Liver (tissue), 3 donors: ENCODE data around the gene RPS19BP1.

Experiments used
- FOXA1 ChIP-seq: IDR thresholded peaks from 2 replicates; pipeline ENCODE4 v1.6.1; 2016; ENCODE audit warnings: antibody characterized with exemption
- GABPA ChIP-seq, 2 donors: IDR thresholded peaks in 1 of 2; conservative IDR thresholded peaks in 1 of 2; 2 replicates each; pipeline ENCODE4 v1.6.1; 2016; ENCODE audit warnings: antibody characterized with exemption in 2 of 2, mild to moderate bottlenecking in 1 of 2, moderate library complexity in 1 of 2
- NR2F2 ChIP-seq: IDR thresholded peaks from 2 replicates; pipeline ENCODE4 v1.6.1; 2016; ENCODE audit warnings: antibody characterized with exemption
- RAD21 ChIP-seq, 2 donors: IDR thresholded peaks; 2 replicates each; pipeline ENCODE4 v1.6.1; 2016; ENCODE audit warnings: antibody characterized with exemption in 2 of 2, mild to moderate bottlenecking in 2 of 2
- RXRA ChIP-seq, 2 donors: IDR thresholded peaks; 2 replicates each; pipeline ENCODE4 v1.6.1; 2017 to 2018; ENCODE audit warnings: antibody characterized with exemption in 2 of 2, mild to moderate bottlenecking in 1 of 2
- SP1 ChIP-seq: IDR thresholded peaks from 2 replicates; pipeline ENCODE4 v1.6.1; 2018; ENCODE audit warnings: antibody characterized with exemption, mild to moderate bottlenecking
- TAF1 ChIP-seq: conservative IDR thresholded peaks from 2 replicates; pipeline ENCODE4 v1.6.1; 2016; ENCODE audit warnings: antibody characterized with exemption, mild to moderate bottlenecking
- YY1 ChIP-seq: IDR thresholded peaks from 2 replicates; pipeline ENCODE4 v1.6.1; 2016; ENCODE audit warnings: antibody characterized with exemption, mild to moderate bottlenecking
- TF ChIP-seq, protein P1 (sequence below): fragments of 150-350 bp; IDR thresholded peaks from 2 replicates; pipeline ENCODE4 v1.5.1; 2017; ENCODE audit warnings: improper control_type of control experiment, low read depth, low read length; ENCODE audit not compliant: missing input control
- TF ChIP-seq, protein P2 (sequence below): IDR thresholded peaks from 2 replicates; pipeline ENCODE4 v1.6.1; 2016; ENCODE audit warnings: antibody characterized with exemption, mild to moderate bottlenecking
- donor health status: healthy.
- donor health status: healthy.

DNA sequence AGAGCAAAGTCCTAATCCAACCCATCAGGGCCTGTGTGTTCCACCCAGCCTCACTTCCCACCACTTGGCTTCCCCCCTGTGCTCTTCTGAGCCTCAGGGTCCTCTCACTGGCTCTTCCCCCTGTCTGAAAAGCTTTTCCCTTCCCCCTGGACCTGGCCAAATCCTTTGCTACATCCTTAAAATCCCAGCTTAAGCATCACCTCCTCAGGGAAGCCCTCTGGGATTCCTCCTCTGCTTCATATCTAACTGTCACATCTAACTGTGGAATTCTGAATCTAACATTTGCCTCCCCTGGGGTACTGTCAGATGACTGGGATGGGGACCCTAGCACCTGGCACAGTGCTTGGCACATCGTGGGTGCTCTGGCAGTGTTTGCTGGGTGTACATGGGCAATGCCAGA is 39.0 kb upstream of the RPS19BP1 start:
- TF ChIP-seq, protein P1, sequence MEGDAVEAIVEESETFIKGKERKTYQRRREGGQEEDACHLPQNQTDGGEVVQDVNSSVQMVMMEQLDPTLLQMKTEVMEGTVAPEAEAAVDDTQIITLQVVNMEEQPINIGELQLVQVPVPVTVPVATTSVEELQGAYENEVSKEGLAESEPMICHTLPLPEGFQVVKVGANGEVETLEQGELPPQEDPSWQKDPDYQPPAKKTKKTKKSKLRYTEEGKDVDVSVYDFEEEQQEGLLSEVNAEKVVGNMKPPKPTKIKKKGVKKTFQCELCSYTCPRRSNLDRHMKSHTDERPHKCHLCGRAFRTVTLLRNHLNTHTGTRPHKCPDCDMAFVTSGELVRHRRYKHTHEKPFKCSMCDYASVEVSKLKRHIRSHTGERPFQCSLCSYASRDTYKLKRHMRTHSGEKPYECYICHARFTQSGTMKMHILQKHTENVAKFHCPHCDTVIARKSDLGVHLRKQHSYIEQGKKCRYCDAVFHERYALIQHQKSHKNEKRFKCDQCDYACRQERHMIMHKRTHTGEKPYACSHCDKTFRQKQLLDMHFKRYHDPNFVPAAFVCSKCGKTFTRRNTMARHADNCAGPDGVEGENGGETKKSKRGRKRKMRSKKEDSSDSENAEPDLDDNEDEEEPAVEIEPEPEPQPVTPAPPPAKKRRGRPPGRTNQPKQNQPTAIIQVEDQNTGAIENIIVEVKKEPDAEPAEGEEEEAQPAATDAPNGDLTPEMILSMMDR = no peak
- TF ChIP-seq RAD21 (IDR thresholded peaks at IDR 0.05) (no peak), GABPA (IDR thresholded peaks at IDR 0.05 in 1 of 2, conservative IDR thresholded peaks at IDR 0.05 in 1 of 2) (no peak), SP1 (no peak), TAF1 (no peak), YY1 (no peak), NR2F2 (no peak), FOXA1 (no peak), RXRA (IDR thresholded peaks at IDR 0.05) (no peak)
- TF ChIP-seq, protein P2, sequence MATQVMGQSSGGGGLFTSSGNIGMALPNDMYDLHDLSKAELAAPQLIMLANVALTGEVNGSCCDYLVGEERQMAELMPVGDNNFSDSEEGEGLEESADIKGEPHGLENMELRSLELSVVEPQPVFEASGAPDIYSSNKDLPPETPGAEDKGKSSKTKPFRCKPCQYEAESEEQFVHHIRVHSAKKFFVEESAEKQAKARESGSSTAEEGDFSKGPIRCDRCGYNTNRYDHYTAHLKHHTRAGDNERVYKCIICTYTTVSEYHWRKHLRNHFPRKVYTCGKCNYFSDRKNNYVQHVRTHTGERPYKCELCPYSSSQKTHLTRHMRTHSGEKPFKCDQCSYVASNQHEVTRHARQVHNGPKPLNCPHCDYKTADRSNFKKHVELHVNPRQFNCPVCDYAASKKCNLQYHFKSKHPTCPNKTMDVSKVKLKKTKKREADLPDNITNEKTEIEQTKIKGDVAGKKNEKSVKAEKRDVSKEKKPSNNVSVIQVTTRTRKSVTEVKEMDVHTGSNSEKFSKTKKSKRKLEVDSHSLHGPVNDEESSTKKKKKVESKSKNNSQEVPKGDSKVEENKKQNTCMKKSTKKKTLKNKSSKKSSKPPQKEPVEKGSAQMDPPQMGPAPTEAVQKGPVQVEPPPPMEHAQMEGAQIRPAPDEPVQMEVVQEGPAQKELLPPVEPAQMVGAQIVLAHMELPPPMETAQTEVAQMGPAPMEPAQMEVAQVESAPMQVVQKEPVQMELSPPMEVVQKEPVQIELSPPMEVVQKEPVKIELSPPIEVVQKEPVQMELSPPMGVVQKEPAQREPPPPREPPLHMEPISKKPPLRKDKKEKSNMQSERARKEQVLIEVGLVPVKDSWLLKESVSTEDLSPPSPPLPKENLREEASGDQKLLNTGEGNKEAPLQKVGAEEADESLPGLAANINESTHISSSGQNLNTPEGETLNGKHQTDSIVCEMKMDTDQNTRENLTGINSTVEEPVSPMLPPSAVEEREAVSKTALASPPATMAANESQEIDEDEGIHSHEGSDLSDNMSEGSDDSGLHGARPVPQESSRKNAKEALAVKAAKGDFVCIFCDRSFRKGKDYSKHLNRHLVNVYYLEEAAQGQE = no peak
